ENCODE results near the gene EXOSC10. TPM values are rescaled to one million over a fixed set of nuclear protein-coding genes. Genes with fewer than 3 reads are reported as not detected.

Gene EXOSC10
- total and polyA plus RNA-seq, 2 donors (not counting 3 experiments of a cell fraction or from before 2014, with no cell fraction given), result 74.9 to 103 TPM

GRCh38 chr1:11053758-11054137 lies 45.9 kb downstream of the EXOSC10 start:
- Histone ChIP-seq H3K9ac (replicated peaks; ENCODE audit: extremely low read depth, insufficient read depth, low read length) (no peak overlapping the region), H3K36me3 (ENCODE audit: control insufficient read depth in 2 of 2, extremely low read depth in 1 of 2, insufficient read depth in 2 of 2, low read length in 2 of 2) (peaks cover 0 to 12% of the 10 kb centered on the region in 2 experiments), H3K4me1 (ENCODE audit: control insufficient read depth, extremely low read depth, insufficient read depth, low read length) (peaks cover 4% of the 10 kb centered on the region), H4K20me1 (replicated peaks; ENCODE audit: control insufficient read depth, extremely low read depth, insufficient read depth, low read length) (no peaks in the 10 kb centered on the region), H3K79me2 (ENCODE audit: control insufficient read depth, insufficient read depth, low read length) (peaks cover 5% of the 10 kb centered on the region), H3K4me3 (replicated peaks in 1 of 3; ENCODE audit: insufficient read depth in 1 of 3, low read depth in 1 of 3, low read length in 3 of 3) (no peak overlapping the region), H3K9me1 (replicated peaks; ENCODE audit: control insufficient read depth, extremely low read depth, insufficient read depth, low read length) (no peaks in the 10 kb centered on the region), H3K27me3 (ENCODE audit: control insufficient read depth in 2 of 2, insufficient read depth in 2 of 2, low read length in 2 of 2) (no peaks in the 10 kb centered on the region), H3K4me2 (ENCODE audit: insufficient read depth, low read length) (no peak overlapping the region), H3K27ac (ENCODE audit: insufficient read depth, low read depth, low read length) (no peak overlapping the region), H2AFZ (ENCODE audit: low read depth, low read length) (no peak overlapping the region), H3K9me3 (replicated peaks; ENCODE audit: control insufficient read depth, insufficient read depth, low read length) (no peaks in the 10 kb centered on the region)
- DNase-seq (ENCODE audit: low read depth, low spot score) (no peak), FAIRE-seq (no peak)
- ChIA-PET POLR2A (interaction anchor here (1.0 kb wide), 1 partner anchor 36 kb away, joined by 3 read pairs; no protein-coding TSS in a partner anchor), CTCF (interaction anchor here (1.6 to 8.5 kb wide), 2 partner anchors 16 to 17 kb away, joined by 9 to 77 read pairs; no protein-coding TSS in a partner anchor)
- no peak for TF ChIP-seq FOS (IDR thresholded peaks at IDR 0.05; ENCODE audit: borderline replicate concordance, insufficient read depth, low read length)
- TF ChIP-seq POLR2A (IDR thresholded peaks at IDR 0.05; ENCODE audit: low read depth, low read length), result peak; percentile 8
- TF ChIP-seq MYC (IDR thresholded peaks at IDR 0.05; ENCODE audit: low read depth, low read length), result no peak
- dilution Hi-C loops (cut with MboI; ENCODE audit: extremely low pct_ligation_motif_present, low sequenced_read_pairs) (no loop called here), intact Hi-C loops (cut with micrococcal nuclease) (no loop called here)
- no TSS peak for BruUV-seq (replicated peaks)

GRCh38 chr1:11052839-11053757 lies 46.6 kb downstream of the EXOSC10 start:
- dilution Hi-C loops (cut with MboI; ENCODE audit: extremely low pct_ligation_motif_present, low sequenced_read_pairs), result no loop called here
- ChIA-PET CTCF (interaction anchor here (8.5 kb wide), 1 partner anchor 16 kb away, joined by 77 read pairs; no protein-coding TSS in a partner anchor), POLR2A (interaction anchor here (1.0 kb wide), 1 partner anchor 36 kb away, joined by 3 read pairs; no protein-coding TSS in a partner anchor)
- peaks cover 0 to 12% of the 10 kb centered on the region in 2 experiments for H3K36me3 ChIP-seq (ENCODE audit: control insufficient read depth in 2 of 2, extremely low read depth in 1 of 2, insufficient read depth in 2 of 2, low read length in 2 of 2)
- H3K27ac ChIP-seq (ENCODE audit: insufficient read depth, low read depth, low read length), result no peak overlapping the region
- H3K4me1 ChIP-seq (ENCODE audit: control insufficient read depth, extremely low read depth, insufficient read depth, low read length), result no peaks in the 10 kb centered on the region
- no peaks in the 10 kb centered on the region for H3K9me1 ChIP-seq (replicated peaks; ENCODE audit: control insufficient read depth, extremely low read depth, insufficient read depth, low read length)
- no peaks in the 10 kb centered on the region for H4K20me1 ChIP-seq (replicated peaks; ENCODE audit: control insufficient read depth, extremely low read depth, insufficient read depth, low read length)
- BruUV-seq (replicated peaks), result no TSS peak
- TF ChIP-seq POLR2AphosphoS5 (IDR thresholded peaks at IDR 0.05; ENCODE audit: insufficient read depth, low read depth, low read length) (peak; percentile 56), CTCF (IDR thresholded peaks at IDR 0.05; ENCODE audit: extremely low read depth in 1 of 2, insufficient read depth in 1 of 2, low read depth in 1 of 2, low read length in 2 of 2) (no peak), EZH2 (IDR thresholded peaks at IDR 0.05; ENCODE audit: borderline replicate concordance, low read depth, low read length, severe bottlenecking) (no peak), POLR2A (IDR thresholded peaks at IDR 0.05; ENCODE audit: low read depth, low read length) (peak; percentile 51)
- H3K4me3 ChIP-seq (replicated peaks in 1 of 3; ENCODE audit: insufficient read depth in 1 of 3, low read depth in 1 of 3, low read length in 3 of 3), result no peak overlapping the region
- no peaks in the 10 kb centered on the region for H3K27me3 ChIP-seq (ENCODE audit: control insufficient read depth in 2 of 2, insufficient read depth in 2 of 2, low read length in 2 of 2)
- H3K4me2 ChIP-seq (ENCODE audit: insufficient read depth, low read length), result no peak overlapping the region
- FAIRE-seq (no peak), DNase-seq (ENCODE audit: low read depth, low spot score) (no peak)
- no peak overlapping the region for H3K9ac ChIP-seq (replicated peaks; ENCODE audit: extremely low read depth, insufficient read depth, low read length)
- no peaks in the 10 kb centered on the region for H3K9me3 ChIP-seq (replicated peaks; ENCODE audit: control insufficient read depth, insufficient read depth, low read length)
- H2AFZ ChIP-seq (ENCODE audit: low read depth, low read length), result no peak overlapping the region
- H3K79me2 ChIP-seq (ENCODE audit: control insufficient read depth, insufficient read depth, low read length), result peaks cover 2% of the 10 kb centered on the region
- intact Hi-C loops (cut with micrococcal nuclease), result no loop called here
